Measurements from ENCODE around the gene COL4A2. TPM values are rescaled to one million over a fixed set of nuclear protein-coding genes. Genes with fewer than 3 reads are reported as not detected.

COL4A2 gene
- total and polyA plus RNA-seq, 4 donors = 8.0 to 45.2 (median 40.3) TPM

DNA sequence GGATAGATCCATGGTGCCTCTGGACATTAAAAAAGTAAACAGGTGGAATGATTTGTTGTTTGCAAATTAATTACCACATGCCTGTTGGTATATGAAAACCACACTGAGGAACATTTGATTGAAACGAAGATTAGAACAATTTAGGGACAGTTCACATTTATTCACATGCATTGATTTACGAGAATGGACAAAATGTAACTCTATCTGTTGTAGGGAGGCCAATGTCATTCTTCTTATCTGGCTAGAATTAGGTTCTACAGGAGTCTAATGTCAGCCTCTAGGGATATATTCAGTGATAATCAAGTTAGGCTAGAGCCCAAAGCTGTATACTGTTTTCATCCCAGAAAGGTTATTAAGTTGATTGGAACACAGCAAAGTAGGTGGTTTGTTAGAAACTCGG, 125.4 kb downstream of the COL4A2 start (continued):
- TF ChIP-seq, protein P1, sequence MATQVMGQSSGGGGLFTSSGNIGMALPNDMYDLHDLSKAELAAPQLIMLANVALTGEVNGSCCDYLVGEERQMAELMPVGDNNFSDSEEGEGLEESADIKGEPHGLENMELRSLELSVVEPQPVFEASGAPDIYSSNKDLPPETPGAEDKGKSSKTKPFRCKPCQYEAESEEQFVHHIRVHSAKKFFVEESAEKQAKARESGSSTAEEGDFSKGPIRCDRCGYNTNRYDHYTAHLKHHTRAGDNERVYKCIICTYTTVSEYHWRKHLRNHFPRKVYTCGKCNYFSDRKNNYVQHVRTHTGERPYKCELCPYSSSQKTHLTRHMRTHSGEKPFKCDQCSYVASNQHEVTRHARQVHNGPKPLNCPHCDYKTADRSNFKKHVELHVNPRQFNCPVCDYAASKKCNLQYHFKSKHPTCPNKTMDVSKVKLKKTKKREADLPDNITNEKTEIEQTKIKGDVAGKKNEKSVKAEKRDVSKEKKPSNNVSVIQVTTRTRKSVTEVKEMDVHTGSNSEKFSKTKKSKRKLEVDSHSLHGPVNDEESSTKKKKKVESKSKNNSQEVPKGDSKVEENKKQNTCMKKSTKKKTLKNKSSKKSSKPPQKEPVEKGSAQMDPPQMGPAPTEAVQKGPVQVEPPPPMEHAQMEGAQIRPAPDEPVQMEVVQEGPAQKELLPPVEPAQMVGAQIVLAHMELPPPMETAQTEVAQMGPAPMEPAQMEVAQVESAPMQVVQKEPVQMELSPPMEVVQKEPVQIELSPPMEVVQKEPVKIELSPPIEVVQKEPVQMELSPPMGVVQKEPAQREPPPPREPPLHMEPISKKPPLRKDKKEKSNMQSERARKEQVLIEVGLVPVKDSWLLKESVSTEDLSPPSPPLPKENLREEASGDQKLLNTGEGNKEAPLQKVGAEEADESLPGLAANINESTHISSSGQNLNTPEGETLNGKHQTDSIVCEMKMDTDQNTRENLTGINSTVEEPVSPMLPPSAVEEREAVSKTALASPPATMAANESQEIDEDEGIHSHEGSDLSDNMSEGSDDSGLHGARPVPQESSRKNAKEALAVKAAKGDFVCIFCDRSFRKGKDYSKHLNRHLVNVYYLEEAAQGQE (IDR thresholded peaks at IDR 0.05) = no peak
- TF ChIP-seq SP1 (IDR thresholded peaks at IDR 0.05) (no peak), JUND (IDR thresholded peaks at IDR 0.05) (no peak), YY1 (IDR thresholded peaks at IDR 0.05) (no peak)
- TF ChIP-seq, protein P2, sequence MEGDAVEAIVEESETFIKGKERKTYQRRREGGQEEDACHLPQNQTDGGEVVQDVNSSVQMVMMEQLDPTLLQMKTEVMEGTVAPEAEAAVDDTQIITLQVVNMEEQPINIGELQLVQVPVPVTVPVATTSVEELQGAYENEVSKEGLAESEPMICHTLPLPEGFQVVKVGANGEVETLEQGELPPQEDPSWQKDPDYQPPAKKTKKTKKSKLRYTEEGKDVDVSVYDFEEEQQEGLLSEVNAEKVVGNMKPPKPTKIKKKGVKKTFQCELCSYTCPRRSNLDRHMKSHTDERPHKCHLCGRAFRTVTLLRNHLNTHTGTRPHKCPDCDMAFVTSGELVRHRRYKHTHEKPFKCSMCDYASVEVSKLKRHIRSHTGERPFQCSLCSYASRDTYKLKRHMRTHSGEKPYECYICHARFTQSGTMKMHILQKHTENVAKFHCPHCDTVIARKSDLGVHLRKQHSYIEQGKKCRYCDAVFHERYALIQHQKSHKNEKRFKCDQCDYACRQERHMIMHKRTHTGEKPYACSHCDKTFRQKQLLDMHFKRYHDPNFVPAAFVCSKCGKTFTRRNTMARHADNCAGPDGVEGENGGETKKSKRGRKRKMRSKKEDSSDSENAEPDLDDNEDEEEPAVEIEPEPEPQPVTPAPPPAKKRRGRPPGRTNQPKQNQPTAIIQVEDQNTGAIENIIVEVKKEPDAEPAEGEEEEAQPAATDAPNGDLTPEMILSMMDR (IDR thresholded peaks at IDR 0.05; ENCODE audit: low read depth, low read length, missing input control) = no peak
- TF ChIP-seq, protein P3, sequence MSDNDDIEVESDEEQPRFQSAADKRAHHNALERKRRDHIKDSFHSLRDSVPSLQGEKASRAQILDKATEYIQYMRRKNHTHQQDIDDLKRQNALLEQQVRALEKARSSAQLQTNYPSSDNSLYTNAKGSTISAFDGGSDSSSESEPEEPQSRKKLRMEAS (IDR thresholded peaks at IDR 0.05) = no peak

DNA sequence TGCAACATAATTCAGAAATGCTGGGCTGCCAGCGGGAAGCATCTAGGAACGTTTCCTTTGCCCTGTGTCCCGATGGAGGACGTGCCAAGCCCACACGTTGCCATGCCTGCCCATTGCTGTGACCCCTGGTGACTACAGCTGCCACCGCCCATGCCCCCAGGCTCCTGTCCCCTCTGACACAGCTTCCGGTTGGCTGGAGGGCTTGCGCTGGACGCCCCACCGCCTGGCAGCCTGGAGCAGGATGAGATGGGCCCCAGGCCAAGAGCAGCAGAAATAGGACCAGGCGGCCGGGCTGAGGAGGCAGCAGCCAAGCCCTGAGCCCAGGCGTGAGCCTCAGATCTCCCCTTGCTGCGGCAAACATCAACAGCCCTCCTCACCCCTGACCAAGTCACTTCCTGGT, 125.9 kb downstream of the COL4A2 start:
- TF ChIP-seq HNF4A (conservative IDR thresholded peaks at IDR 0.05) (no peak), RXRA (IDR thresholded peaks at IDR 0.05) (no peak), JUND (IDR thresholded peaks at IDR 0.05) (no peak), EGR1 (IDR thresholded peaks at IDR 0.05; ENCODE audit: low read depth in 2 of 2) (no peak), FOXA1 (IDR thresholded peaks at IDR 0.05) (no peak)
- TF ChIP-seq, protein P1 (IDR thresholded peaks at IDR 0.05) = no peak
- TF ChIP-seq, protein P3 (IDR thresholded peaks at IDR 0.05) = no peak
- H3K4me1 ChIP-seq (ENCODE audit: control insufficient read depth in 4 of 4, insufficient read depth in 4 of 4, low read length in 3 of 4) = no peaks in the 10 kb centered on the region
- DNase-seq (ENCODE audit: low spot score) = no peak
- no peaks in the 10 kb centered on the region for H3K9me3 ChIP-seq (ENCODE audit: control insufficient read depth in 4 of 4, low read length in 3 of 4)
- 82% methylated on average over 14 of the region's 14 CpGs for whole genome bisulfite sequencing
- no peak overlapping the region for H3K4me3 ChIP-seq (ENCODE audit: low read depth in 1 of 3, low read length in 3 of 3)
- H3K36me3 ChIP-seq (ENCODE audit: control insufficient read depth in 4 of 4, insufficient read depth in 3 of 4, low read depth in 1 of 4, low read length in 3 of 4) = peaks cover 0 to 3% (median 0%) of the 10 kb centered on the region in 4 donors
- no peak overlapping the region for H3K9ac ChIP-seq (ENCODE audit: low read depth in 1 of 2, low read length in 2 of 2)
- H3K27ac ChIP-seq (ENCODE audit: low read depth in 1 of 2, low read length in 2 of 2) = no peak overlapping the region
- no peaks in the 10 kb centered on the region for H3K27me3 ChIP-seq (ENCODE audit: control insufficient read depth in 4 of 4, insufficient read depth in 4 of 4, low read length in 3 of 4)

DNA sequence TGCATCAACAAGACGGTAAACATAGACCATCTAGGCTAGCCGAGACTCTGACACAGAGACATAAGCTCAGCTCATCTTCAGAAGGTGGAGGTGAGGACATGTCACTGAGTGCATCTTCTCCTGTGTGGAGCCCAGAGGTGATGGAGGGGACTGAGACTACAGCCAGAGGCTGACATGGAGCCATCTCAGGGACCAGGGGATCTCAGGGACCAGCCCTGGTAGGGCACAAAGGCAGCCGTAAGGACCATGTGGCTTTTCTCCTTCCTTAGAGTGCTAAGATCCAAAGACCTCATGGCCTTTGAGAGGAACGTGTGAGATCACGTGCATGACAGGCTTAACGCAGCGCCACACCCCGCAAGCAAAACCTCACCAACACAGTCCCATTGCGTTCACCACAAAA, 127.5 kb downstream of the COL4A2 start:
- Histone ChIP-seq H3K27ac (ENCODE audit: low read depth in 1 of 2, low read length in 2 of 2) (no peak overlapping the region), H3K27me3 (ENCODE audit: control insufficient read depth in 4 of 4, insufficient read depth in 4 of 4, low read length in 3 of 4) (no peaks in the 10 kb centered on the region), H3K9me3 (ENCODE audit: control insufficient read depth in 4 of 4, low read length in 3 of 4) (no peaks in the 10 kb centered on the region), H3K36me3 (ENCODE audit: control insufficient read depth in 4 of 4, insufficient read depth in 3 of 4, low read depth in 1 of 4, low read length in 3 of 4) (no peaks in the 10 kb centered on the region), H3K4me1 (ENCODE audit: control insufficient read depth in 4 of 4, insufficient read depth in 4 of 4, low read length in 3 of 4) (no peaks in the 10 kb centered on the region), H3K4me3 (ENCODE audit: low read depth in 1 of 3, low read length in 3 of 3) (no peak overlapping the region), H3K9ac (ENCODE audit: low read depth in 1 of 2, low read length in 2 of 2) (no peak overlapping the region)
- TF ChIP-seq, protein P1 (IDR thresholded peaks at IDR 0.05) = no peak
- 94% methylated on average over 9 of the region's 9 CpGs for WGBS
- no peak for DNase-seq (ENCODE audit: low spot score)

Measured in liver (tissue), 9 donors.